ENCODE data around the gene FHOD3. TPM values are rescaled to one million over a fixed set of nuclear protein-coding genes. Genes with fewer than 3 reads are reported as not detected.

Gene FHOD3
- total RNA-seq, 1 donor, result not detected

- H3K4me3 ChIP-seq (ENCODE audit: low read length), result no peak overlapping the region
- H3K9me3 ChIP-seq (ENCODE audit: low read depth, low read length), result no peaks in the 10 kb centered on the region
- H3K27me3 ChIP-seq (ENCODE audit: insufficient read depth, low read length), result no peaks in the 10 kb centered on the region
- no peaks in the 10 kb centered on the region for H3K4me1 ChIP-seq (ENCODE audit: insufficient read depth, low read length)
These were observed 91.5 kb downstream of the FHOD3 start for GRCh38 chr18:36389027-36389426.

GRCh38 chr18:36389811-36390581, 92.5 kb downstream of the FHOD3 start:
- H3K27me3 ChIP-seq (ENCODE audit: insufficient read depth, low read length), result no peaks in the 10 kb centered on the region
- no peaks in the 10 kb centered on the region for H3K4me1 ChIP-seq (ENCODE audit: insufficient read depth, low read length)
- H3K9me3 ChIP-seq (ENCODE audit: low read depth, low read length), result no peaks in the 10 kb centered on the region
- no peak overlapping the region for H3K4me3 ChIP-seq (ENCODE audit: low read length)

GRCh38 chr18:36391426-36392145, 94.1 kb downstream of the FHOD3 start:
- Histone ChIP-seq H3K4me1 (ENCODE audit: insufficient read depth, low read length) (no peaks in the 10 kb centered on the region), H3K27me3 (ENCODE audit: insufficient read depth, low read length) (no peaks in the 10 kb centered on the region), H3K9me3 (ENCODE audit: low read depth, low read length) (peaks cover 9% of the 10 kb centered on the region), H3K4me3 (ENCODE audit: low read length) (no peak overlapping the region)

GRCh38 chr18:36392164-36392978, 94.9 kb downstream of the FHOD3 start:
- Histone ChIP-seq H3K9me3 (ENCODE audit: low read depth, low read length) (peaks cover 15% of the 10 kb centered on the region), H3K4me3 (ENCODE audit: low read length) (no peak overlapping the region), H3K27me3 (ENCODE audit: insufficient read depth, low read length) (peaks cover 3% of the 10 kb centered on the region), H3K4me1 (ENCODE audit: insufficient read depth, low read length) (no peaks in the 10 kb centered on the region)

- Histone ChIP-seq H3K9me3 (ENCODE audit: low read depth, low read length) (peaks cover 15% of the 10 kb centered on the region), H3K4me1 (ENCODE audit: insufficient read depth, low read length) (no peaks in the 10 kb centered on the region), H3K4me3 (ENCODE audit: low read length) (no peak overlapping the region), H3K27me3 (ENCODE audit: insufficient read depth, low read length) (peaks cover 3% of the 10 kb centered on the region)
These were observed 95.4 kb downstream of the FHOD3 start for GRCh38 chr18:36392979-36393287.

- Histone ChIP-seq H3K27me3 (ENCODE audit: insufficient read depth, low read length) (peaks cover 3% of the 10 kb centered on the region), H3K4me3 (ENCODE audit: low read length) (no peak overlapping the region), H3K9me3 (ENCODE audit: low read depth, low read length) (peaks cover 15% of the 10 kb centered on the region), H3K4me1 (ENCODE audit: insufficient read depth, low read length) (no peaks in the 10 kb centered on the region)
These were observed 97.0 kb downstream of the FHOD3 start for GRCh38 chr18:36394486-36394885.

GRCh38 chr18:36396190-36396589, 98.7 kb downstream of the FHOD3 start:
- no peak overlapping the region for H3K4me3 ChIP-seq (ENCODE audit: low read length)
- H3K9me3 ChIP-seq (ENCODE audit: low read depth, low read length), result peaks cover 15% of the 10 kb centered on the region
- H3K27me3 ChIP-seq (ENCODE audit: insufficient read depth, low read length), result peaks cover 3% of the 10 kb centered on the region
- no peaks in the 10 kb centered on the region for H3K4me1 ChIP-seq (ENCODE audit: insufficient read depth, low read length)

GRCh38 chr18:36397033-36397432, 99.5 kb downstream of the FHOD3 start:
- Histone ChIP-seq H3K4me1 (ENCODE audit: insufficient read depth, low read length) (no peaks in the 10 kb centered on the region), H3K9me3 (ENCODE audit: low read depth, low read length) (peaks cover 15% of the 10 kb centered on the region), H3K27me3 (ENCODE audit: insufficient read depth, low read length) (peaks cover 3% of the 10 kb centered on the region)

GRCh38 chr18:36398419-36398818, 100.9 kb downstream of the FHOD3 start:
- Histone ChIP-seq H3K27me3 (ENCODE audit: insufficient read depth, low read length) (peaks cover 3% of the 10 kb centered on the region), H3K9me3 (ENCODE audit: low read depth, low read length) (peaks cover 15% of the 10 kb centered on the region), H3K4me3 (ENCODE audit: low read length) (no peak overlapping the region), H3K4me1 (ENCODE audit: insufficient read depth, low read length) (no peaks in the 10 kb centered on the region)

More at GRCh38 chr18:36397033-36397432, 99.5 kb downstream of the FHOD3 start:
- H3K4me3 ChIP-seq (ENCODE audit: low read length), result no peak overlapping the region

- peaks cover 15% of the 10 kb centered on the region for H3K9me3 ChIP-seq (ENCODE audit: low read depth, low read length)
- peaks cover 3% of the 10 kb centered on the region for H3K27me3 ChIP-seq (ENCODE audit: insufficient read depth, low read length)
- no peak overlapping the region for H3K4me3 ChIP-seq (ENCODE audit: low read length)
- H3K4me1 ChIP-seq (ENCODE audit: insufficient read depth, low read length), result no peaks in the 10 kb centered on the region
These were observed 101.5 kb downstream of the FHOD3 start for GRCh38 chr18:36399055-36399454.

- Histone ChIP-seq H3K4me1 (ENCODE audit: insufficient read depth, low read length) (no peaks in the 10 kb centered on the region), H3K27me3 (ENCODE audit: insufficient read depth, low read length) (peaks cover 3% of the 10 kb centered on the region), H3K9me3 (ENCODE audit: low read depth, low read length) (peaks cover 7% of the 10 kb centered on the region), H3K4me3 (ENCODE audit: low read length) (no peak overlapping the region)
These were observed 103.9 kb downstream of the FHOD3 start for GRCh38 chr18:36401462-36401861.

GRCh38 chr18:36402765-36403396, 105.4 kb downstream of the FHOD3 start:
- H3K4me3 ChIP-seq (ENCODE audit: low read length), result no peak overlapping the region
- H3K4me1 ChIP-seq (ENCODE audit: insufficient read depth, low read length), result no peaks in the 10 kb centered on the region
- H3K27me3 ChIP-seq (ENCODE audit: insufficient read depth, low read length), result no peaks in the 10 kb centered on the region
- H3K9me3 ChIP-seq (ENCODE audit: low read depth, low read length), result no peaks in the 10 kb centered on the region

- Histone ChIP-seq H3K9me3 (ENCODE audit: low read depth, low read length) (no peaks in the 10 kb centered on the region), H3K4me1 (ENCODE audit: insufficient read depth, low read length) (no peaks in the 10 kb centered on the region), H3K27me3 (ENCODE audit: insufficient read depth, low read length) (no peaks in the 10 kb centered on the region), H3K4me3 (ENCODE audit: low read length) (no peak overlapping the region)
These were observed 106.6 kb downstream of the FHOD3 start for GRCh38 chr18:36403896-36404820.

- Histone ChIP-seq H3K4me3 (ENCODE audit: low read length) (no peak overlapping the region), H3K4me1 (ENCODE audit: insufficient read depth, low read length) (no peaks in the 10 kb centered on the region), H3K27me3 (ENCODE audit: insufficient read depth, low read length) (no peaks in the 10 kb centered on the region), H3K9me3 (ENCODE audit: low read depth, low read length) (no peaks in the 10 kb centered on the region)
These were observed 108.1 kb downstream of the FHOD3 start for GRCh38 chr18:36405611-36406010.

Measured in mononuclear cell (primary cell).